Brain microvascular endothelial cell (primary cell): Measurements from ENCODE around the gene ITGB3BP.
"Not testable (repeated sequence)": the region's sequence is repeated elsewhere in the genome, so short reads cannot be mapped to it uniquely, and the experiment has no call there.

Experiments
- DNase-seq: peaks from one replicate; pipeline ENCODE4 v3.0.0-alpha.2; 2020
- H3K27ac ChIP-seq: fragments of 250-450 bp; sonication (Bioruptor Pico); 2 replicates; pipeline ENCODE4 v1.5.1; 2020; ENCODE audit warnings: mild to moderate bottlenecking, moderate library complexity
- H3K27me3 ChIP-seq: fragments of 250-450 bp; sonication (Bioruptor Pico); replicated peaks from 2 replicates; pipeline ENCODE4 v1.5.1; 2020; ENCODE audit warnings: mild to moderate bottlenecking
- H3K36me3 ChIP-seq: fragments of 250-450 bp; sonication (Bioruptor Pico); replicated peaks from 2 replicates; pipeline ENCODE4 v1.5.1; 2020; ENCODE audit warnings: mild to moderate bottlenecking
- H3K4me3 ChIP-seq: 2 replicates; pipeline ENCODE4 v1.5.1; 2011; ENCODE audit warnings: low read depth, mild to moderate bottlenecking, control low read depth, low read length, moderate library complexity
- CTCF ChIP-seq: IDR thresholded peaks from 2 replicates; pipeline ENCODE4 v1.5.1; 2011; ENCODE audit warnings: low read depth, mild to moderate bottlenecking, moderate library complexity, low read length, control low read depth, inconsistent platforms; ENCODE audit errors: missing control alignments
- in situ Hi-C: cut with HindIII; loops from 2 replicates; pipeline ENCODE4 v1.10.0; 2017; ENCODE audit warnings: low sequenced_read_pairs, low pct_ligation_motif_present

ITGB3BP gene

DNA sequence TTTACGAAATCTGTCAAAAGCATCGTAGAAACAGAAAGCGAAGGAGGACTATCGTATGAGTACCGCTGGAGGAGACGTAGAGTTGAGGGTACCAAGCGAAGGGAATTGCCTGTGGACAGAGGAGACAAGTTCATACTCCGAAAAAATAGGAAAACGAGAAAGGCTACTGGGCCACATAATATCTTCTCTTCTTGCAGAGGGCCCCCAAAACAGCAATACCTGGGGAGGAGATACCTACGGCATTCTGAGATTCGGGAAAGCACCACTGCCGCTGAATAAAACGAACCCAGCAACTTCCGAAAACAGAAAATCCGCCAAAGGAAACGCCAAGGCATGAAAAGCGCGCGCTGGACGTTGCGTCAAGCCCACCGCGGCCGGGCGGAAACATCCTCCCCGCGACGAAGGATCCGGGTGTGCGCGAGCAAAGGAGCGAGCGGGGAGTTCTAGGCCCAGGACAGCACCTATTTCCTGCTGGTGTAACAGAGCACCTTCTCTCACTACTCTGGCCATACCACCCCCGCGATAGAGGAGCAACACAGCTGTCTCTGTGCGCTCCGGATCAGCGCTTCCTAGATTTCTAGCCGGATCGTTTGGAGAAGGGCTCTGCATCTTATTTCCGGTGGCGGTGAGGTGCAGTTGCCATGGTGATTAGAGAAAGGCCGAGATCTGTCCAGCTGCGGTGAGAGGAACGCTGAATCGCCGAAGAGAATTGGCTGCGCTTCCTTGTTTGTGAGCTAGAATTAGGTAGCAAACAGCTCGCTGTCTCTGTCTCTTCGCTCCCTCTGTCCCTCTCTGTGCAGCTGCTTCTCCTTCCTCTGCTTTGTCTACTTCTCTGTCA is at the start of gene ITGB3BP, which contains the start of gene EFCAB7:
Gene ITGB3BP, minus strand, starts transcription at position 335 of the 838 bp plus-strand sequence. Its CDS starts 92 bp downstream, at position 243.
Gene EFCAB7, plus strand, starts transcription at position 635 of the 838 bp plus-strand sequence. CDS start 2,048 bp downstream, outside the sequence.
- TF ChIP-seq CTCF: no peak
- in situ Hi-C loops: no loop called here
- H3K27me3 ChIP-seq: no peaks in the 10 kb centered on the region
- no peaks in the 10 kb centered on the region for H3K36me3 ChIP-seq
- H3K27ac ChIP-seq: peak within 1 kb of the TSS; percentile 86
- H3K4me3 ChIP-seq: peak within 1 kb of the TSS; percentile 71
- peak; percentile 96 for DNase-seq

- H3K36me3 ChIP-seq, in situ Hi-C loops, H3K27me3 ChIP-seq, H3K4me3 ChIP-seq, H3K27ac ChIP-seq, DNase-seq: not testable (repeated sequence)
Measured at GRCh38 chr1:63572686-63573085, 49.7 kb upstream of the ITGB3BP start.

- H3K36me3 ChIP-seq: no peaks in the 10 kb centered on the region
- TF ChIP-seq CTCF: no peak
- H3K27ac ChIP-seq: no peak overlapping the region
- no peaks in the 10 kb centered on the region for H3K27me3 ChIP-seq
- no peak overlapping the region for H3K4me3 ChIP-seq
- DNase-seq: no peak
- in situ Hi-C loops: no loop called here
Measured at GRCh38 chr1:63569640-63570316, 46.8 kb upstream of the ITGB3BP start.

- in situ Hi-C loops: no loop called here
- H3K4me3 ChIP-seq: no peak overlapping the region
- no peaks in the 10 kb centered on the region for H3K27me3 ChIP-seq
- no peak overlapping the region for H3K27ac ChIP-seq
- no peak for TF ChIP-seq CTCF
- no peak for DNase-seq
- no peaks in the 10 kb centered on the region for H3K36me3 ChIP-seq
Measured at GRCh38 chr1:63569068-63569467, 46.0 kb upstream of the ITGB3BP start.

DNA sequence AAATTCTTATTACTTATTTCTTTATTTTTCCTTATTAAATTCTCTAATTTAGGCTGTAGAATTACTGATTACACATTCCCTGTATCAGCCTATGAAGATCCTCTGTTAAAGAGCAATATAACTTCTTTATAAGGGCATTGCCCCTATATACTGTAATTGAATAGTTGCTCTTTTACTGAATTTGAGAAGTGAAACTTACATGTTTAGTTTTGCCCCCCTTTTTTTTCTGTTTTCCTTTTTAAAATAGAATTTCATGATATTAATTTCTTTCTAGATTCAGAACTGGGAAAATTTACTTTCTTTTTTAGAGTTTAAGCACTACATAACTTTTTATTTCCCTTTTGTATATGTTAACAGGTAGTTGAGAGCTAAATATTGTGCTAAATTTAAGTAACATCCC is 40.7 kb upstream of the ITGB3BP start:
- no peak for DNase-seq
- H3K36me3 ChIP-seq: no peaks in the 10 kb centered on the region
- no peak for TF ChIP-seq CTCF
- in situ Hi-C loops: no loop called here
- H3K27me3 ChIP-seq: no peaks in the 10 kb centered on the region
- H3K27ac ChIP-seq: no peak overlapping the region
- no peak overlapping the region for H3K4me3 ChIP-seq

GRCh38 chr1:63559357-63559756 is 36.3 kb upstream of the ITGB3BP start:
- in situ Hi-C loops: no loop called here
- no peak for TF ChIP-seq CTCF
- no peak overlapping the region for H3K27ac ChIP-seq
- no peak overlapping the region for H3K4me3 ChIP-seq
- H3K27me3 ChIP-seq: no peaks in the 10 kb centered on the region
- DNase-seq: no peak
- H3K36me3 ChIP-seq: no peaks in the 10 kb centered on the region
